GM18498 (cell line): Measurements from ENCODE around the gene WNT3A.

ENCODE experiments used
- ATAC-seq: cut with Tn5 transposase; IDR thresholded peaks from one replicate; pipeline ENCODE4 v1.9.1; 2021; ENCODE audit warnings: mild to moderate bottlenecking, moderate library complexity; ENCODE audit not compliant: unreplicated experiment

The WNT3A gene

DNA sequence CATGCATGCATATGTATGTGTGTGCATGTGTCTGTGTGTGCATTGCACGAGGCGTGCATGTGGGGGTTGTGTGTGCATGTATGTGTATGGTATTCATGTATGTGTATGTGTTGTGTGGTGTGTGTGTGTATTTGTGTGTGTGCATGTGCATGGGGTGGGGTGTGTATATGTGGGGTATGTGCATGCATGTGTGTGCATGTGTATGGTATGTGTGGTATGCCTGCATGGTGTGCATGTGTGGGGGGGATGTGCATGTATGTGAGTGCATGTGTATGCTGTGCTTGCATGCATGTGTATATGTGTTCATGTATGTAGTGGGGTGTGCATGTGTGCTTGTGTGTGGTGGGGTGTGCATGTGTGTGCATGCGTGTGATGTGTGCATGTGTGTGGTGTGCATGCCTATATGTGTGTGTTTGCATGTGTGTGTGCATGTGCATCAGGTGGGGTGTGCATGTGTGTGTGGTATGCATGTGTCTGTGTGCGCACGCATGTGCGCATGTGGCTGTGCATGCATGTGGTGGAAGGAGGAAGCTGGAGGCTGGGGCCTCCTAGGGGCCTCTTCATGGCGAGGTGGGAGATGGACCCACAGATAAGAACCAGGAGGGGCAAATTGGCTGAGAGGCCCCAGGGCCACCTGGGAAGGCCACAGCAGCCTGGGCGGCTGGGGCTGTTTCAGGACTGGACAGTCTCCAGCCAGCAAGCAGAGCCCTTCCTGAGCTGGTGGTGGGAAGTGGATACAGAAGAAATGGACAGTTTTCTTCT, 39.8 kb downstream of the WNT3A start:
- ATAC-seq, result no peak

GRCh38 chr1:228047183-228047466, 40.3 kb downstream of the WNT3A start:
- no peak for ATAC-seq

DNA sequence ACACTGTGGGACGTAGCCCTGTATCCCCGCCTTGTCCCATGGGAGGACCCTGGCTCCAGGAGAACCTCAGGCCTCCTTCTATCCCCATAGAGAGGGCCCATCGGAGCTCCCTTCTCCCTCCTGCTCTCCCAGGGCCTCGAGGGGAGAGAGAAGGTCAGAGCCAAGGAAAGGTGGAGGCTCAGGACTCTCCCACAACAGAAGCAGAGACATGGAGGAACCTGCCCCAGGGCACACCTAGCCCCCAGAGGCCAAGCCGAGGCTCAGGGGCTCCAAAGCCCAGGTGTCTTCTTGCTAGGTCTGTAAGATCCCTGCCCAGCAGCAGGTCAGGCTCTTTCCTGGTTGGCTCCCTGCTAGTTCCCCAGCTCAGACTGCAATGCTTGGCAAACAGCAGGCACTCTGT, 41.3 kb downstream of the WNT3A start:
- ATAC-seq, result no peak

GRCh38 chr1:228048659-228049298, 42.0 kb downstream of the WNT3A start:
- no peak for ATAC-seq

DNA sequence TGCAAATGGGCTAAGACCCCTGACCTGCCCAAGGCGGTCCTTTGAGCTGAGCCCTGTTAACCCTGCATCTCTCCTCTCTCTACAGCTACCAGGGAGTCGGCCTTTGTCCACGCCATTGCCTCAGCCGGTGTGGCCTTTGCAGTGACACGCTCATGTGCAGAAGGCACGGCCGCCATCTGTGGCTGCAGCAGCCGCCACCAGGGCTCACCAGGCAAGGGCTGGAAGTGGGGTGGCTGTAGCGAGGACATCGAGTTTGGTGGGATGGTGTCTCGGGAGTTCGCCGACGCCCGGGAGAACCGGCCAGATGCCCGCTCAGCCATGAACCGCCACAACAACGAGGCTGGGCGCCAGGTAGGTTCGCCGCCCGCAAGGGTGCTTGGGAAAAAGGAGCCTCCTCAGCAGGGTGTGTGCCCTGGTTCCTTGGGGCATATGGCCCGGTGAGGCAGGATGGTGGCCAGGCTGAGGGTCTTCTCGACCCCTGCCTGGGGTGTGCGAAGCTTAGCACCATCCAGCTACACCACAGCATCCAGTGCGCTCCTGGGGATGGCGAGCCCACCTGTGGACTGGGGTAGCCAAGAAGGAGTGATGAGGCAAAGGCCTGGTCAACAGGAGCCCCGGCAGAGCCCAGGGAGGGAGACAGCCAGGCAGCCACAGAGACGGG, 43.9 kb downstream of the WNT3A start:
- no peak for ATAC-seq

DNA sequence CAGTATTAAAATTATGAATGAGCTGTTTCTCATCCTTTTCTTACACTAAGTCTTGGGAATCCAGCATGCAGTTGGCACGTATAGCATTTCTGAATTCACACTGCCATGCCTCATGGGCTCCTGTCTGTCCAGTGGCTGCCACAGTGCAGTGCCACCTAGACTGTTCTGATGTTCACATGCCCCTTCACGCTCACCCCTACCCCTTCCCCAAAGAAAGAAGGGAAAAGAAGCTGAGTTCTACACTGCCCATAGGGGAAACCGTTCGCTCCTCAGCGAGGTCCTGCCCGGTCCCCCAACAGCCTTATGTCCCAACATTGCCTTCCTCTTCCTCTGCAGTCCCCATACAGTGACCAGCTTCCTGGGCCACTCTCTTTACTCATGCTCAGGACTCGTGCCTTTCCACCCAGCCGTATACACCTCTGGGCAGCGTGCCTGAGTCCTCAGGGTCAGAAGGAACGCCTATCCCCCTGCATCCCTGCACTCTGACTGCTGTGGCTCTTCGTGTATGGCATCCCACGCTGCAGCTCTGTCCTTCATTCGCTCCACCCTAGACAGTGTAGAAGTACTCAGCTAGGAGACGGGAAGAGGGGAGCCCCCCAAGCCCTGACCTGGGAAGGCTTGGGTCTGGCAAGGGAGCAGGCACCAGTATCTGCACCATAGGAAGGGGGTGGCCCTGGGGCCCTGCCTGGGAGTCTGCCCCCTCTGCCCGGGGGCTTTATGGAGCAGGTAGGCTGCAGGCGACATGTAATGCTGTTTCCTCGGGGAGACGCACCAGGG, 51.6 kb downstream of the WNT3A start:
- no peak for ATAC-seq

DNA sequence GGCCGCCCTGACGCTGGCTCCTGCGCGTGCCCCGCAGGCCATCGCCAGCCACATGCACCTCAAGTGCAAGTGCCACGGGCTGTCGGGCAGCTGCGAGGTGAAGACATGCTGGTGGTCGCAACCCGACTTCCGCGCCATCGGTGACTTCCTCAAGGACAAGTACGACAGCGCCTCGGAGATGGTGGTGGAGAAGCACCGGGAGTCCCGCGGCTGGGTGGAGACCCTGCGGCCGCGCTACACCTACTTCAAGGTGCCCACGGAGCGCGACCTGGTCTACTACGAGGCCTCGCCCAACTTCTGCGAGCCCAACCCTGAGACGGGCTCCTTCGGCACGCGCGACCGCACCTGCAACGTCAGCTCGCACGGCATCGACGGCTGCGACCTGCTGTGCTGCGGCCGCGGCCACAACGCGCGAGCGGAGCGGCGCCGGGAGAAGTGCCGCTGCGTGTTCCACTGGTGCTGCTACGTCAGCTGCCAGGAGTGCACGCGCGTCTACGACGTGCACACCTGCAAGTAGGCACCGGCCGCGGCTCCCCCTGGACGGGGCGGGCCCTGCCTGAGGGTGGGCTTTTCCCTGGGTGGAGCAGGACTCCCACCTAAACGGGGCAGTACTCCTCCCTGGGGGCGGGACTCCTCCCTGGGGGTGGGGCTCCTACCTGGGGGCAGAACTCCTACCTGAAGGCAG, 52.3 kb downstream of the WNT3A start:
- no peak for ATAC-seq

GRCh38 chr1:228059634-228060457, 53.0 kb downstream of the WNT3A start:
- no peak for ATAC-seq

GRCh38 chr1:228060458-228061190, 53.8 kb downstream of the WNT3A start:
- no peak for ATAC-seq

- no peak for ATAC-seq
These were observed 54.8 kb downstream of the WNT3A start for GRCh38 chr1:228061411-228062084.

- ATAC-seq, result no peak
These were observed 55.4 kb downstream of the WNT3A start for GRCh38 chr1:228062085-228062791.

DNA sequence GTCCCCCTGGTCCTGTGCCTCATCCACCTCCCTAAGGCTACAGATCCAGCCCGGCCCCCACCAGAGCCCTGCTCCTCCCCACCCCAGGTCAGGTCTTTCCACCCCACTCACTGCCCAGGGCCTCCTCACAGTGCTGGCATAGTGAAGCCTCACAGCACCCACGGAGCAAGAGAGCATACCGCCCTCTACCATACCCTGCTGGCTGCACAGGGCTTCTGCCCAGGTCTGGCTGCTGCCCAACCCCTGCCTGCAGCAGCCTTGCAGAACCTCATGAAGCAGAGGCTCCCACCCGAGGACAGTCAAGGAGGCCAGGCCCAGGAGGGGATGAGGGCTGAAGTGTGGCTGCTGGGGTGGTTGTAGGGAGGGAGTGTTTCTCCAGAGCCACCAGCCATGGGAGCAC, 56.0 kb downstream of the WNT3A start:
- no peak for ATAC-seq

- no peak for ATAC-seq
These were observed 56.7 kb downstream of the WNT3A start for GRCh38 chr1:228063251-228064191.

DNA sequence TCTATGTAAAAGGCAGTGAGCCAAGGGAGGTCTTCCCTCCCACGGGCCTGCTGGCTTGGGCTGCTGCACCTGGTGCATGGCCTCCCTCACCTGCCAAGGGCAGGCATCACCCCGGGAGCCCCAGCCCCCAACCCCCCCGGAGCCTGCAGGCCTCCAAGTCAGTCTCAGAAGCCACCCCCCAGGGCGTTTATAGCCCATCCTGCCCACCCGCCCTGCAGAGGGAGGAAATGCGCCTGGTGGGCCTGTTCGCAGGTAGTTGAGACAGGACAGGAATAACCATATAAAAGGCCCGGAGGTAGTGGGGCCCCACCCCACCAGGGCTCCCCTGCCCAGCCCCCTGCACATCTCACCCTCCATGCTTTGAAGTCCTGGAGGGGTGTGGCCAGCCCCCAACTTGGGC, 57.5 kb downstream of the WNT3A start:
- ATAC-seq, result no peak

GRCh38 chr1:228064741-228065542, 58.1 kb downstream of the WNT3A start:
- no peak for ATAC-seq
